Brain microvascular endothelial cell (primary cell): ENCODE results near the gene APOC4.

ENCODE experiments used
- DNase-seq: peaks from one replicate; pipeline ENCODE4 v3.0.0-alpha.2; 2020
- H3K27ac ChIP-seq: fragments of 250-450 bp; sonication (Bioruptor Pico); 2 replicates; pipeline ENCODE4 v1.5.1; 2020; ENCODE audit warnings: mild to moderate bottlenecking, moderate library complexity
- H3K27me3 ChIP-seq: fragments of 250-450 bp; sonication (Bioruptor Pico); replicated peaks from 2 replicates; pipeline ENCODE4 v1.5.1; 2020; ENCODE audit warnings: mild to moderate bottlenecking
- H3K36me3 ChIP-seq: fragments of 250-450 bp; sonication (Bioruptor Pico); replicated peaks from 2 replicates; pipeline ENCODE4 v1.5.1; 2020; ENCODE audit warnings: mild to moderate bottlenecking
- H3K4me3 ChIP-seq: 2 replicates; pipeline ENCODE4 v1.5.1; 2011; ENCODE audit warnings: low read depth, mild to moderate bottlenecking, control low read depth, low read length, moderate library complexity
- CTCF ChIP-seq: IDR thresholded peaks from 2 replicates; pipeline ENCODE4 v1.5.1; 2011; ENCODE audit warnings: low read depth, mild to moderate bottlenecking, moderate library complexity, low read length, control low read depth, inconsistent platforms; ENCODE audit errors: missing control alignments
- in situ Hi-C: cut with HindIII; loops from 2 replicates; pipeline ENCODE4 v1.10.0; 2017; ENCODE audit warnings: low sequenced_read_pairs, low pct_ligation_motif_present

Gene APOC4

GRCh38 chr19:44954649-44955504 lies 12.8 kb downstream of the APOC4 start, which contains the start of gene CLPTM1:
Gene CLPTM1, plus strand, starts transcription at chr19:44955380. Its CDS starts 16 bp downstream, at chr19:44955396.
- TF ChIP-seq CTCF = no peak
- Histone ChIP-seq H3K36me3 (no peaks in the 10 kb centered on the region), H3K4me3 (peak within 1 kb of the TSS; percentile 87), H3K27me3 (no peaks in the 10 kb centered on the region), H3K27ac (peak within 1 kb of the TSS; percentile 93)
- DNase-seq = peak; percentile 94
- in situ Hi-C loops = loop anchor here (10.0 kb wide), 1 partner anchor 60 kb away; the partner anchor contains the start of gene TOMM40

GRCh38 chr19:44955505-44956439 lies 13.7 kb downstream of the APOC4 start:
- H3K4me3 ChIP-seq = peak overlapping the region; percentile 87
- no peak for TF ChIP-seq CTCF
- no peaks in the 10 kb centered on the region for H3K27me3 ChIP-seq
- DNase-seq = no peak
- no peaks in the 10 kb centered on the region for H3K36me3 ChIP-seq
- in situ Hi-C loops = loop anchor here (10.0 kb wide), 1 partner anchor 61 kb away; the partner anchor contains the start of gene TOMM40
- H3K27ac ChIP-seq = peak overlapping the region; percentile 93

GRCh38 chr19:44957526-44957925 lies 15.5 kb downstream of the APOC4 start:
- Histone ChIP-seq H3K4me3 (no peak overlapping the region), H3K36me3 (peaks cover 4% of the 10 kb centered on the region), H3K27me3 (no peaks in the 10 kb centered on the region), H3K27ac (no peak overlapping the region)
- no peak for TF ChIP-seq CTCF
- DNase-seq = no peak
- in situ Hi-C loops = loop anchor here (10.0 kb wide), 1 partner anchor 63 kb away; the partner anchor contains the start of gene TOMM40

- Histone ChIP-seq H3K36me3 (peaks cover 5% of the 10 kb centered on the region), H3K4me3 (no peak overlapping the region), H3K27me3 (no peaks in the 10 kb centered on the region), H3K27ac (no peak overlapping the region)
- in situ Hi-C loops = loop anchor here (10.0 kb wide), 1 partner anchor 63 kb away; the partner anchor contains the start of gene TOMM40
- TF ChIP-seq CTCF = no peak
- DNase-seq = no peak
Measured at GRCh38 chr19:44958090-44958489, 16.1 kb downstream of the APOC4 start.

GRCh38 chr19:44959691-44960090 lies 17.7 kb downstream of the APOC4 start:
- no peak overlapping the region for H3K27ac ChIP-seq
- peaks cover 16% of the 10 kb centered on the region for H3K36me3 ChIP-seq
- no peak for TF ChIP-seq CTCF
- in situ Hi-C loops = loop anchor here (10.0 kb wide), 1 partner anchor 65 kb away; the partner anchor contains the start of gene TOMM40
- no peak for DNase-seq
- no peaks in the 10 kb centered on the region for H3K27me3 ChIP-seq
- no peak overlapping the region for H3K4me3 ChIP-seq
